ENCODE data around the gene ISY1. TPM values are rescaled to one million over a fixed set of nuclear protein-coding genes. Genes with fewer than 3 reads are reported as not detected.
A peak's percentile ranks its signal among the peaks of the same experiment; 100 is the strongest.

The ISY1 gene
- polyA plus RNA-seq, 2 of the 4 experiments (the other 2 are of a cell fraction), result 23.2 to 27.6 TPM

DNA sequence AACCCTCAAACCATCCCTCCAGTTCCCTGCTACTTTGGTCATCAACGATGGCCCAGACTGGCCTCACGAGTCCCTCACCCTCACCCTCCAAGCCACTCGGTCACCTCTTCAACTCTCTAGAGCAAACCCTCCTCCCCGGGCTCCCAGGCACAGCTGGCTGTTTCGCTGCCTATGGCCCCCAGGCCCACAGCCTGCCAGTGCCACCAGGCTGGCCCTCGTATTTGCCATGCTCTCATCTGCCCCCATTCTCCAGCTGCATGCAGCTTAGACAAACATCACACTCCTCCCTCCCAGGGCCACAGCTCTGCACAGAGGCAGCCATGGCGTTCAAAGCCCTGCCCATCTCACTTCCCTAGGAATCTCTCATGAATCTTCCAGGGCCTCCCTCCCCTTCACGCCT, 53.1 kb downstream of the ISY1 start:
- TF ChIP-seq, protein P1, sequence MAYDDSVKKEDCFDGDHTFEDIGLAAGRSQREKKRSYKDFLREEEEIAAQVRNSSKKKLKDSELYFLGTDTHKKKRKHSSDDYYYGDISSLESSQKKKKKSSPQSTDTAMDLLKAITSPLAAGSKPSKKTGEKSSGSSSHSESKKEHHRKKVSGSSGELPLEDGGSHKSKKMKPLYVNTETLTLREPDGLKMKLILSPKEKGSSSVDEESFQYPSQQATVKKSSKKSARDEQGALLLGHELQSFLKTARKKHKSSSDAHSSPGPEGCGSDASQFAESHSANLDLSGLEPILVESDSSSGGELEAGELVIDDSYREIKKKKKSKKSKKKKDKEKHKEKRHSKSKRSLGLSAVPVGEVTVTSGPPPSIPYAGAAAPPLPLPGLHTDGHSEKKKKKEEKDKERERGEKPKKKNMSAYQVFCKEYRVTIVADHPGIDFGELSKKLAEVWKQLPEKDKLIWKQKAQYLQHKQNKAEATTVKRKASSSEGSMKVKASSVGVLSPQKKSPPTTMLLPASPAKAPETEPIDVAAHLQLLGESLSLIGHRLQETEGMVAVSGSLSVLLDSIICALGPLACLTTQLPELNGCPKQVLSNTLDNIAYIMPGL (CRISPR knock-in tag; IDR thresholded peaks at IDR 0.05; ENCODE audit: borderline replicate concordance), result no peak
- TF ChIP-seq SREBF2 (IDR thresholded peaks at IDR 0.05) (no peak), HEYL (CRISPR knock-in tag; IDR thresholded peaks at IDR 0.05) (no peak), BHLHE40 (IDR thresholded peaks at IDR 0.05; ENCODE audit: low read depth, low read length) (no peak), ELK1 (IDR thresholded peaks at IDR 0.05; ENCODE audit: low read depth, low read length) (no peak), CBX8 (IDR thresholded peaks at IDR 0.05) (no peak), HOXB13 (CRISPR knock-in tag; IDR thresholded peaks at IDR 0.05; ENCODE audit: low read depth) (no peak), CEBPB (IDR thresholded peaks at IDR 0.05) (no peak), NR3C1 (IDR thresholded peaks at IDR 0.05) (no peak)
- TF ChIP-seq, protein P2, sequence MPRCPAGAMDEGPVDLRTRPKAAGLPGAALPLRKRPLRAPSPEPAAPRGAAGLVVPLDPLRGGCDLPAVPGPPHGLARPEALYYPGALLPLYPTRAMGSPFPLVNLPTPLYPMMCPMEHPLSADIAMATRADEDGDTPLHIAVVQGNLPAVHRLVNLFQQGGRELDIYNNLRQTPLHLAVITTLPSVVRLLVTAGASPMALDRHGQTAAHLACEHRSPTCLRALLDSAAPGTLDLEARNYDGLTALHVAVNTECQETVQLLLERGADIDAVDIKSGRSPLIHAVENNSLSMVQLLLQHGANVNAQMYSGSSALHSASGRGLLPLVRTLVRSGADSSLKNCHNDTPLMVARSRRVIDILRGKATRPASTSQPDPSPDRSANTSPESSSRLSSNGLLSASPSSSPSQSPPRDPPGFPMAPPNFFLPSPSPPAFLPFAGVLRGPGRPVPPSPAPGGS (IDR thresholded peaks at IDR 0.05), result no peak
- no peak for ATAC-seq
- 87% methylated on average over 7 of the region's 8 CpGs for WGBS (ENCODE audit: missing lambda C conversion rate)

DNA sequence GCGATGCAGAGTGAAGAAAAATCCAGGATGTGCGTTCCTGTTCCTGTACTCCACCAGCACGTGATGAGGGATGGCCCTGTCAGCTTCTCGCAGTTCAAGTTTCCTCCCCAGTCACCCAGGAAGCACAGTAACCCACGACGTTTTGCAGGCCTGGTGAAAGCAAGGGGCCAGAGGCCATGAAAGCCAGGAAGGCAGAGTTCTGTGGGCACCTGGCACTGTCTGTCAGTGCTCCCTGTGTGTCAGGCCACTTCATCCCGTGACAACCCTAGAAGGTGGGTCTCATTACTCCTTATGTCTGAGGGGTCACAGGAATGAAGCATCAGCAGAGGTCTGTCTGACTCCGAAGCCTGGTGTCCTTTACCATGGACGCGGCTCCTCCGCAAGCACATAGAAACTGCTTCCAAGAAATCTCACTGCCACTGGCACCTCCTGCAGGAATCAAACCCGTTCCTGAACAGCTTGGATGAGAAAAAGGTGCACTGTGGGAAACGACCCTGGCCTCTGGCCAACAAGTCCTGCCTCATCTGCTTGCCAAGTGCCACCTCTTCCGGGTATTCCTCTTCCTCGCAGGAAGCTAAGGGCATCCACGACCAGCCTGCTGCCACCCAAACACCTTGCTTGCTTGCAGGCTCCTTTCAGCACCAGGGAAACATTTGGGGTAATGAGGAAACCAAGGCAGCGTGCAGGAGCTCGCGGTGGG, 53.8 kb downstream of the ISY1 start:
- Histone ChIP-seq H3K9me3 (no peaks in the 10 kb centered on the region), H3K27ac (no peak overlapping the region), H3K4me3 (no peak overlapping the region), H3K4me1 (no peaks in the 10 kb centered on the region), H3K4me2 (no peak overlapping the region)
- TF ChIP-seq ZC3H11A (IDR thresholded peaks at IDR 0.05) (no peak), HDAC2 (IDR thresholded peaks at IDR 0.05) (no peak), CHD4 (IDR thresholded peaks at IDR 0.05; ENCODE audit: borderline replicate concordance) (no peak), RNF2 (IDR thresholded peaks at IDR 0.05; ENCODE audit: borderline replicate concordance, low read depth) (no peak), ZSCAN20 (CRISPR knock-in tag; IDR thresholded peaks at IDR 0.05) (no peak)
- 80% methylated on average over 17 of the region's 19 CpGs for WGBS (ENCODE audit: missing lambda C conversion rate)
- ChIA-PET POLR2A (no interaction called here), CTCF (interaction anchor here (1.2 to 2.3 kb wide), 3 partner anchors 16 to 137 kb away, joined by 4 to 8 read pairs (median 5); partner anchors contain the start of gene RAB43)
- no peak for ATAC-seq
- no peak for FAIRE-seq
- no peak for DNase-seq (ENCODE audit: low read depth in 1 of 2, low spot score in 1 of 2)

More for the DNA sequence above, 53.1 kb downstream of the ISY1 start:
- Histone ChIP-seq H3K4me1 (peaks cover 4% of the 10 kb centered on the region; the same call in 2 of the 3 replicates), H3K9me3 (no peaks in the 10 kb centered on the region), H3K27ac (no peak overlapping the region), H3K4me3 (no peak overlapping the region), H3K4me2 (no peak overlapping the region)
- DNase-seq (ENCODE audit: low read depth in 1 of 2, low spot score in 1 of 2) (no peak), FAIRE-seq (no peak)
- CTCF ChIA-PET, result interaction anchor here (1.5 to 2.3 kb wide), 2 partner anchors 15 to 137 kb away, joined by 5 to 8 read pairs; partner anchors contain the start of gene RAB43
- POLR2A ChIA-PET, result no interaction called here

DNA sequence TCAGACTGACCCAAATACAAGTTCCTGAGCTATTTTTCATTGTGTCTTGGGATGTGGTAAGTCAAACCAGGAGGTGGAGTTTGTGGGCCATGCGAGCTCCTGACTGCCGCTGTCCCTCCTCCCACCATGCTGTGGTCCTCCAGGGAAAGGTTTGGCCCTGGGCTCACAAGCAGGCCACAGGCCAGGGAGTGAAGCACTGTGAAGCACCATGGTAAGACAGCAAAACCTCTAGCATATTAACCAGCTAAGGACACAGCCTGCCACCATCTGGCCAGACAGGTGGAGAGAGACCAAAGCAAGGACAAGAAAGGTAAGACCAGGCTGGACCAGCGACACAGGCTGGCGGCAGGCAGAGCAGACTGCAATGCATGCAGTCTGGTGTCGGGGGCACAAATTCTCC, 54.5 kb downstream of the ISY1 start:
- H3K9me3 ChIP-seq, result no peaks in the 10 kb centered on the region
- ChIA-PET POLR2A (no interaction called here), CTCF (interaction anchor here (0.6 to 2.3 kb wide), 6 partner anchors 12 to 1501 kb away, joined by 3 to 8 read pairs (median 4); partner anchors contain the start of gene RAB43)
- TF ChIP-seq HOXA7 (CRISPR knock-in tag; IDR thresholded peaks at IDR 0.05) (no peak), RAD21 (conservative IDR thresholded peaks at IDR 0.05 in 1 of 2, IDR thresholded peaks at IDR 0.05 in 1 of 2) (peak in 1 of 2 experiments; percentile 16; a peak in 1 of 5 replicates)
- no peak for DNase-seq (ENCODE audit: low read depth in 1 of 2, low spot score in 1 of 2)
- no peak overlapping the region for H3K4me2 ChIP-seq
- ATAC-seq, result peak; percentile 19 to 45; a peak in 2 of 6 replicates
- no peak overlapping the region for H3K4me3 ChIP-seq
- H3K4me1 ChIP-seq, result no peaks in the 10 kb centered on the region
- H3K27ac ChIP-seq, result no peak overlapping the region
- 87% methylated on average over 5 of the region's 5 CpGs for WGBS (ENCODE audit: missing lambda C conversion rate)
- FAIRE-seq, result no peak
